Neural cell (in vitro differentiated cells): ENCODE measurements around the gene MAGI2.

Source experiments
- CTCF ChIP-seq: fragments of 450-650 bp; IDR thresholded peaks from 2 replicates; pipeline ENCODE4 v1.5.1; 2014; ENCODE audit warnings: antibody characterized with exemption, mild to moderate bottlenecking, moderate library complexity; ENCODE audit not compliant: poor library complexity, severe bottlenecking
- EP300 ChIP-seq: fragments of 450-650 bp; conservative IDR thresholded peaks from 2 replicates; pipeline ENCODE4 v1.6.1; 2014; ENCODE audit warnings: antibody characterized with exemption, mild to moderate bottlenecking, moderate library complexity; ENCODE audit not compliant: poor library complexity, severe bottlenecking
- EZH2 ChIP-seq: fragments of 200-600, 300-800 bp; shearing (Covaris generic), sonication (generic); IDR thresholded peaks from 2 replicates; pipeline ENCODE4 v1.6.1; 2014; ENCODE audit warnings: antibody characterized with exemption, low read length, borderline replicate concordance, mild to moderate bottlenecking; ENCODE audit not compliant: insufficient read depth, poor library complexity, severe bottlenecking
- MXI1 ChIP-seq: fragments of 450-650 bp; conservative IDR thresholded peaks from 2 replicates; pipeline ENCODE4 v1.6.1; 2014; ENCODE audit warnings: antibody characterized with exemption, mild to moderate bottlenecking; ENCODE audit not compliant: poor library complexity, severe bottlenecking
- POLR2AphosphoS5 ChIP-seq: IDR thresholded peaks from 2 replicates; pipeline ENCODE4 v1.6.1; 2012
- SMC3 ChIP-seq: fragments of 450-650 bp; conservative IDR thresholded peaks from 2 replicates; pipeline ENCODE4 v1.6.1; 2014; ENCODE audit warnings: antibody characterized with exemption, mild to moderate bottlenecking, moderate library complexity; ENCODE audit not compliant: poor library complexity
- TAF1 ChIP-seq: IDR thresholded peaks from 2 replicates; pipeline ENCODE4 v1.6.1; 2012; ENCODE audit warnings: low read depth
- TF ChIP-seq, protein P1 (sequence below): IDR thresholded peaks from 2 replicates; pipeline ENCODE4 v1.6.1; 2012; ENCODE audit warnings: borderline replicate concordance

- TF ChIP-seq POLR2AphosphoS5 (no peak), TAF1 (no peak), EP300 (no peak), CTCF (no peak), EZH2 (no peak), SMC3 (no peak), MXI1 (no peak)
- TF ChIP-seq, protein P1, sequence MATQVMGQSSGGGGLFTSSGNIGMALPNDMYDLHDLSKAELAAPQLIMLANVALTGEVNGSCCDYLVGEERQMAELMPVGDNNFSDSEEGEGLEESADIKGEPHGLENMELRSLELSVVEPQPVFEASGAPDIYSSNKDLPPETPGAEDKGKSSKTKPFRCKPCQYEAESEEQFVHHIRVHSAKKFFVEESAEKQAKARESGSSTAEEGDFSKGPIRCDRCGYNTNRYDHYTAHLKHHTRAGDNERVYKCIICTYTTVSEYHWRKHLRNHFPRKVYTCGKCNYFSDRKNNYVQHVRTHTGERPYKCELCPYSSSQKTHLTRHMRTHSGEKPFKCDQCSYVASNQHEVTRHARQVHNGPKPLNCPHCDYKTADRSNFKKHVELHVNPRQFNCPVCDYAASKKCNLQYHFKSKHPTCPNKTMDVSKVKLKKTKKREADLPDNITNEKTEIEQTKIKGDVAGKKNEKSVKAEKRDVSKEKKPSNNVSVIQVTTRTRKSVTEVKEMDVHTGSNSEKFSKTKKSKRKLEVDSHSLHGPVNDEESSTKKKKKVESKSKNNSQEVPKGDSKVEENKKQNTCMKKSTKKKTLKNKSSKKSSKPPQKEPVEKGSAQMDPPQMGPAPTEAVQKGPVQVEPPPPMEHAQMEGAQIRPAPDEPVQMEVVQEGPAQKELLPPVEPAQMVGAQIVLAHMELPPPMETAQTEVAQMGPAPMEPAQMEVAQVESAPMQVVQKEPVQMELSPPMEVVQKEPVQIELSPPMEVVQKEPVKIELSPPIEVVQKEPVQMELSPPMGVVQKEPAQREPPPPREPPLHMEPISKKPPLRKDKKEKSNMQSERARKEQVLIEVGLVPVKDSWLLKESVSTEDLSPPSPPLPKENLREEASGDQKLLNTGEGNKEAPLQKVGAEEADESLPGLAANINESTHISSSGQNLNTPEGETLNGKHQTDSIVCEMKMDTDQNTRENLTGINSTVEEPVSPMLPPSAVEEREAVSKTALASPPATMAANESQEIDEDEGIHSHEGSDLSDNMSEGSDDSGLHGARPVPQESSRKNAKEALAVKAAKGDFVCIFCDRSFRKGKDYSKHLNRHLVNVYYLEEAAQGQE, result no peak
These were observed 1481.7 kb downstream of the MAGI2 start for GRCh38 chr7:77971726-77972125.
